ENCODE measurements around the gene KAT7.

KAT7 gene

DNA sequence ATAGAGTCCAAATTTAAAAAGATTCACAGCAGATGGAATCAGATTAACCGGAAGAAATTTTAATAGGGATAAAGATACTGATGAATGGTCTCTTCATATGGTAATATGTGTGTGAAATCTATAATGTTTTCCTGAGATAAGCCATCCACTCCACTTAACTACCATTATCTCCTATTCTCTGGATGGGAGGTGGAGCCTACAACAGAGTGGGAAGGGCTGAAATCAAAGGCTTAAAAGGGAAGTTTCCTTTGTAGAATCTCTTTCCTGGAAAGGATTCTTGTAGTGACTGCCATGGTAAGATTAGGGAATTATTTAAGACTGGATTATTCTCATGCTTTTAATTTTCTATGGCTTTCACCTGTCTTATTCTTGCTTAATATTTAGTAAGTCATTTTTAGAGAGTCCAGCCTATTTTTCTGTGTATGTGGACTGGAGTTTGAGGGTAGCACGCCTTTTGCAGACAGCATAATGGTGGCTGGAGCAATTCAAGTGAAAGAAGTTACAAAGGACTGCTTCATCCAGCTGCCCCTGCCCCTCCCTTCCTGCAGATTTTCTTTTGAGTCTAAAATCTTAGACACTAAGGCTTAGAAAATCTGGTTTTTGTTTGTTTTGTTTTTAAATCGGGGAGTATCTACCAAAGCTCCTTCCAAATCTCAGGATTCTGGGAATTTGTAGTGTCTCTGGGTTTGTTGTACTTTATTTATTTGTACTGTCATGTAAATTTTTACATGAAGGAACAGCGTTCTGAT, 26.5 kb downstream of the KAT7 start:
- no peak for DNase-seq (ENCODE audit: extremely low spot score)
- ChIA-PET POLR2A (no interaction called here), CTCF (interaction anchor here (1.6 to 1.7 kb wide), 2 partner anchors 9 to 18 kb away, joined by 5 read pairs; no protein-coding TSS in a partner anchor)
- TF ChIP-seq, protein P1, sequence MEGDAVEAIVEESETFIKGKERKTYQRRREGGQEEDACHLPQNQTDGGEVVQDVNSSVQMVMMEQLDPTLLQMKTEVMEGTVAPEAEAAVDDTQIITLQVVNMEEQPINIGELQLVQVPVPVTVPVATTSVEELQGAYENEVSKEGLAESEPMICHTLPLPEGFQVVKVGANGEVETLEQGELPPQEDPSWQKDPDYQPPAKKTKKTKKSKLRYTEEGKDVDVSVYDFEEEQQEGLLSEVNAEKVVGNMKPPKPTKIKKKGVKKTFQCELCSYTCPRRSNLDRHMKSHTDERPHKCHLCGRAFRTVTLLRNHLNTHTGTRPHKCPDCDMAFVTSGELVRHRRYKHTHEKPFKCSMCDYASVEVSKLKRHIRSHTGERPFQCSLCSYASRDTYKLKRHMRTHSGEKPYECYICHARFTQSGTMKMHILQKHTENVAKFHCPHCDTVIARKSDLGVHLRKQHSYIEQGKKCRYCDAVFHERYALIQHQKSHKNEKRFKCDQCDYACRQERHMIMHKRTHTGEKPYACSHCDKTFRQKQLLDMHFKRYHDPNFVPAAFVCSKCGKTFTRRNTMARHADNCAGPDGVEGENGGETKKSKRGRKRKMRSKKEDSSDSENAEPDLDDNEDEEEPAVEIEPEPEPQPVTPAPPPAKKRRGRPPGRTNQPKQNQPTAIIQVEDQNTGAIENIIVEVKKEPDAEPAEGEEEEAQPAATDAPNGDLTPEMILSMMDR (IDR thresholded peaks at IDR 0.05; ENCODE audit: control extremely low read depth, extremely low read depth, low read depth, missing control alignments), result no peak

- ChIA-PET POLR2A (no interaction called here), CTCF (interaction anchor here (1.0 to 1.7 kb wide), 6 partner anchors 10 to 112 kb away, joined by 3 to 5 read pairs (median 3); no protein-coding TSS in a partner anchor)
- no peak for DNase-seq (ENCODE audit: extremely low spot score)
- TF ChIP-seq, protein P1 (IDR thresholded peaks at IDR 0.05; ENCODE audit: control extremely low read depth, extremely low read depth, low read depth, missing control alignments), result no peak
These were observed 27.3 kb downstream of the KAT7 start for GRCh38 chr17:49815761-49816281.

GRCh38 chr17:49817993-49818392, 29.5 kb downstream of the KAT7 start:
- ChIA-PET CTCF (no interaction called here), POLR2A (no interaction called here)
- TF ChIP-seq, protein P1 (IDR thresholded peaks at IDR 0.05; ENCODE audit: control extremely low read depth, extremely low read depth, low read depth, missing control alignments), result no peak
- DNase-seq (ENCODE audit: extremely low spot score), result no peak

DNA sequence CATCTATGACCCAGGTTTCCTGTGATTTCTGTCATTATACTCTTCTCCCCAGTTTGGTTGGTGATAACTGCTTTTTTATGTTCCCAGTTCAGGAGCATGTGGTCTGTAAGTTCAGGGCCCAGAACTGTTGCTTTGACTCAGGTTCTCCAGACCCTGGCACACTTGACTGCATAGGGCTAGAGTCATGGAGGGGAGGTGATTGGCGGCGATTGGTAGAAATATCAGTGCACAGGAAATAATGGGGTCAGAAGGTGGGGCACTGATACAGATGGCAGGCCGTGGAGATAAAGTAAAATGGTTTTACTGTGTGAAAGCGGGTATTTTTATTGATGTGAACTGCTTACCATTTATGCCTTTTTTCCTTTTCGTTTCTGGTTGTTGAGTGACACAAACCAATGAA, 30.7 kb downstream of the KAT7 start:
- CTCF ChIA-PET, result no interaction called here

DNA sequence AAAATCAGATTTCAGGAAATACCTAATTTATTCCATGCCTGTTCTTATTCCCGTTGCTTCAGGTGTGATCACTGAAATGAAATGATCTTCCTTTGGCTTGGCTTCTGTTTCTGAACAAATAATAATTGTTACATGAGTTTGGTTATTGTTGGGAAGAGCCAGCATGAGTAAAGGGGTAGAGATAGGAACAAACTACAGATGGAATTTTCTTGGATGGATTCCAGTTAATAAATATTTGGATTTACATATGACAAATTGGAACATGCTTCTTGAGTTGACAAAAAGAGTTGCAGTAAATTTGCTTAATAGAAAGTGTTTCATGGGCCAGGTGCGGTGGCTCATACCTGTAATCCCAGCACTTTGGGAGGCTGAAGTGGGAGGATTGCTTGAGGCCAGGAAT, 31.2 kb downstream of the KAT7 start:
- no peak for DNase-seq (ENCODE audit: extremely low spot score)
- ChIA-PET CTCF (no interaction called here), POLR2A (interaction anchor here (0.5 kb wide), 1 partner anchor 142 kb away, joined by 8 read pairs; no protein-coding TSS in a partner anchor)
- TF ChIP-seq, protein P1 (IDR thresholded peaks at IDR 0.05; ENCODE audit: control extremely low read depth, extremely low read depth, low read depth, missing control alignments), result no peak

More for the DNA sequence above, 30.7 kb downstream of the KAT7 start:
- DNase-seq (ENCODE audit: extremely low spot score), result no peak
- TF ChIP-seq, protein P1 (IDR thresholded peaks at IDR 0.05; ENCODE audit: control extremely low read depth, extremely low read depth, low read depth, missing control alignments), result no peak
- POLR2A ChIA-PET, result no interaction called here

DNA sequence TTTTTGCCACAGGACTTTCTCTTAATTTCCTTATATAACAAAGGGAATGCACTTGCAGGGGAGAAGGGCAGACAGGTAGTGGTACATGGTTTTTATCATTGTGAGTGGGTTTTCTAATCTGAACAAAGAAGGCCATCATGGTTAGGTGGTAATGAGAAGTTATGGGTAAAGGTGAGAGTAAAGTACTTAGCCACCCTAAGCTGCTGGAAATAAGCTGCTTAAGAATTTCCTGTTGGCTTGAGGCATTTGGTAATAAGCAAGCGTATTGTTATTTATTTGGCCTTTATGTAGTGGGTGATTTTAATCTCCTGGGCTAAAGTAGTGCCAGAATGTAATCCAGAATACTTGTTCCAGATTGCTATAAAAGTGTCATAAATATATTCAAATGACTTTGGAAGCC, 32.3 kb downstream of the KAT7 start:
- no peak for DNase-seq (ENCODE audit: extremely low spot score)
- ChIA-PET POLR2A (interaction anchor here (0.6 kb wide), 1 partner anchor 20 kb away, joined by 3 read pairs; no protein-coding TSS in a partner anchor), CTCF (interaction anchor here (1.3 kb wide), 1 partner anchor 9 kb away, joined by 4 read pairs; no protein-coding TSS in a partner anchor)
- TF ChIP-seq, protein P1 (IDR thresholded peaks at IDR 0.05; ENCODE audit: control extremely low read depth, extremely low read depth, low read depth, missing control alignments), result no peak

Measured in GM10248 (cell line).